ENCODE results near the gene CNN2. TPM values are rescaled to one million over a fixed set of nuclear protein-coding genes. Genes with fewer than 3 reads are reported as not detected.
A peak's percentile ranks its signal among the peaks of the same experiment; 100 is the strongest.

CNN2 gene
- total and polyA plus RNA-seq, 2 of the 13 experiments (the other 11 are each of a cell fraction or from before 2014, with no cell fraction given), result 63.6 to 70.0 TPM

- TF ChIP-seq ATF5 (CRISPR knock-in tag; IDR thresholded peaks at IDR 0.05; ENCODE audit: low read depth) (no peak), ZUFSP (CRISPR knock-in tag; IDR thresholded peaks at IDR 0.05; ENCODE audit: borderline replicate concordance) (no peak), ZNF747 (CRISPR knock-in tag; IDR thresholded peaks at IDR 0.05; ENCODE audit: borderline replicate concordance) (peak; percentile 79; the same call in 1 of the 2 replicates), ZNF879 (CRISPR knock-in tag; IDR thresholded peaks at IDR 0.05) (peak; percentile 83; the same call in 1 of the 2 replicates), JUN (CRISPR knock-in tag; IDR thresholded peaks at IDR 0.05) (peak; percentile 59; the same call in 1 of the 2 replicates), ZNF562 (CRISPR knock-in tag; IDR thresholded peaks at IDR 0.05; ENCODE audit: borderline replicate concordance) (no peak), POLR2G (IDR thresholded peaks at IDR 0.05; ENCODE audit: low read depth, low read length) (peak; percentile 75), ZBTB46 (CRISPR knock-in tag; IDR thresholded peaks at IDR 0.05; ENCODE audit: borderline replicate concordance) (0 out of 2 replicates have a peak, but pooled peaks have one; percentile 49), CEBPG (CRISPR knock-in tag; IDR thresholded peaks at IDR 0.05) (peak; percentile 49), TOPORS (CRISPR knock-in tag; IDR thresholded peaks at IDR 0.05) (no peak), MNT (IDR thresholded peaks at IDR 0.05) (peak; percentile 66), ZNF12 (CRISPR knock-in tag; IDR thresholded peaks at IDR 0.05) (no peak), CREM (IDR thresholded peaks at IDR 0.05) (peak; percentile 88), CREM (CRISPR knock-in tag; IDR thresholded peaks at IDR 0.05) (peak; percentile 69), ZNF780A (CRISPR knock-in tag; IDR thresholded peaks at IDR 0.05) (no peak), CCDC6 (CRISPR knock-in tag; IDR thresholded peaks at IDR 0.05) (no peak), ZNF331 (CRISPR knock-in tag; IDR thresholded peaks at IDR 0.05) (peak; percentile 66; the same call in 1 of the 2 replicates), HDAC2 (CRISPR knock-in tag; IDR thresholded peaks at IDR 0.05) (peak; percentile 70), HDAC6 (IDR thresholded peaks at IDR 0.05; ENCODE audit: low read depth, low read length) (no peak), ZXDC (CRISPR knock-in tag; IDR thresholded peaks at IDR 0.05) (no peak), FIP1L1 (IDR thresholded peaks at IDR 0.05; ENCODE audit: borderline replicate concordance, insufficient read depth, low read depth, low read length) (no peak)
Measured at GRCh38 chr19:984165-984967, 42.0 kb upstream of the CNN2 start, which contains the start of gene WDR18 (continued).

Data from HepG2 (cell line).